Lower leg skin (tissue), 3 donors: ENCODE results near the gene STX8.

ENCODE experiments used
- POLR2A ChIP-seq, 2 donors: fragments of 450-650 bp; IDR thresholded peaks; one replicate each; pipeline ENCODE4 v1.6.1; 2016 to 2017; ENCODE audit warnings: antibody characterized with exemption in 2 of 2, mild to moderate bottlenecking in 1 of 2, moderate library complexity in 1 of 2
- TF ChIP-seq, protein P1 (sequence below), 3 donors: fragments of 450-650 bp; IDR thresholded peaks; one replicate each; pipeline ENCODE4 v1.5.1; 2016; ENCODE audit warnings: antibody characterized with exemption in 3 of 3, mild to moderate bottlenecking in 3 of 3, moderate library complexity in 2 of 3

DNA sequence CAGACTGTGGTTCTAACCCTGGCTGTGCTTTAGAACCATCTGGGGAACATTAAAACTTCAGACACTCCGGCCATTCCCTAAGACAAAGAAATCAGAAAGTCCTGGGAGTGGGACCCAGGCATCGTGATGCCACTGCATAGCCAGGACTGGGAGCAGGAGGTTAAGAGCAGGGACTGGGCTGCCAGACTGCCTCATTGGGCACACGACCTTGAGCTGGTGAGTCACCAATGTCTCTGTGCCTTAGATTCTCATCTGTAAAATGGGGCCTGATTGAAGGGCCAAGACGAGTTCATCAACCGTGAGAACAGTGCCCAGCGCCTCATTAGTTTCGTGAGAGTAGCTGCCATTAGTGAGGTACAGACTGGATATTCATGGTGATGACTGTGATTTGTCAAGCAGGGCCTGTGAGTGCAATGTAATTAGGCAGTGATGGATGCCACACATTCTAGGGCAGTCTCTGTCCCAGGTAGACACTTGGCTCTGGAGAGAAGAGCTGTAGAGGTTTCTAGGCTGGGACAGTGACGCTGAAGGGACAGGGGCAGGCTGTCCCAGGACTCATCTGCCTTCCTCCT is 357.5 kb downstream of the STX8 start:
- TF ChIP-seq, protein P1, sequence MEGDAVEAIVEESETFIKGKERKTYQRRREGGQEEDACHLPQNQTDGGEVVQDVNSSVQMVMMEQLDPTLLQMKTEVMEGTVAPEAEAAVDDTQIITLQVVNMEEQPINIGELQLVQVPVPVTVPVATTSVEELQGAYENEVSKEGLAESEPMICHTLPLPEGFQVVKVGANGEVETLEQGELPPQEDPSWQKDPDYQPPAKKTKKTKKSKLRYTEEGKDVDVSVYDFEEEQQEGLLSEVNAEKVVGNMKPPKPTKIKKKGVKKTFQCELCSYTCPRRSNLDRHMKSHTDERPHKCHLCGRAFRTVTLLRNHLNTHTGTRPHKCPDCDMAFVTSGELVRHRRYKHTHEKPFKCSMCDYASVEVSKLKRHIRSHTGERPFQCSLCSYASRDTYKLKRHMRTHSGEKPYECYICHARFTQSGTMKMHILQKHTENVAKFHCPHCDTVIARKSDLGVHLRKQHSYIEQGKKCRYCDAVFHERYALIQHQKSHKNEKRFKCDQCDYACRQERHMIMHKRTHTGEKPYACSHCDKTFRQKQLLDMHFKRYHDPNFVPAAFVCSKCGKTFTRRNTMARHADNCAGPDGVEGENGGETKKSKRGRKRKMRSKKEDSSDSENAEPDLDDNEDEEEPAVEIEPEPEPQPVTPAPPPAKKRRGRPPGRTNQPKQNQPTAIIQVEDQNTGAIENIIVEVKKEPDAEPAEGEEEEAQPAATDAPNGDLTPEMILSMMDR (IDR thresholded peaks at IDR 0.05) = no peak
- no peak for TF ChIP-seq POLR2A (IDR thresholded peaks at IDR 0.05)
